NCI-H1694 (cell line): ENCODE data around the gene GPR156.
"Not testable (repeated sequence)": the region's sequence is repeated elsewhere in the genome, so short reads cannot be mapped to it uniquely, and the experiment has no call there.

Experiments used
- DNase-seq: peaks from one replicate; lab custom pipeline; 2025; lab: John Stamatoyannopoulos, UW

GPR156 gene

DNA sequence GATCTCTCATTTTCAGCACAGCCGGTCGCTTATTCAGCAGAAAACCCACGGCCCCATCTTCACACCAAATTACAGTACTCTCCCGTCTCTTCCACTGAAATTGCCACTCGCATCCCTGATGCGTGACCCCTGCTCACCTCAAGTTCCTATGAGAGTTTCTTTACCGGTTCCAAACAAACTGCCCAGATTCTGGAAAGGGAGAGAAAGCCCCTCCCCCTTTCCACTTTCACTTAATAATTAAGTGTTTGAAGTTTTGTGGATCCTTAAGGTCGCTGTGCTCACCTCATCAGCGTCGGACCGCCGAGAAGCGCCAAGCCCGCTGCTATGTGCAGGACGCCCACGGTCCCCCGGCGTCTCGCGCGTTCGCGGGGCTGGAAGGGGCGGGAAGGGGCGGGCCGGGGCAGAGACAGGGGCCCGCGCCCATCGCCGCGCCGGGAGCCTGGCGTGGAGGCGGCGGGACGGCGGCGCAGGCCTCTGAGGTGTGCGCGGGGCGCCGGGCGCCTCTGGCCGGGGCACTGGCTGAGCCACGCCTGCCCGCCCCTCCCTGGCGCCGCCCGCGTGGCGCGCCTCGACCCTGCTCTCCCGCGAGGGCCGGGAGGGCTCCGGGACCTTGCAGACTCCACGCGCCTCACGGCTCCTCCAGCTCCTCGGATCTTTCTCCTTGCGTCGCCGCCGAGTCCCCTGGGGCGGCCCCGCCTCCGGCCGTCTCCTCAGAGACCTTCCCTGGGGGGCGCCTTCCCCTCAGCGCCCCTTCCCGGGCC, at the start of gene GPR156:
Gene GPR156 (minus strand): TSS at position 476 of the 761 bp plus-strand sequence. CDS start 41,124 bp downstream, outside the sequence.
- DNase-seq, result no peak

DNA sequence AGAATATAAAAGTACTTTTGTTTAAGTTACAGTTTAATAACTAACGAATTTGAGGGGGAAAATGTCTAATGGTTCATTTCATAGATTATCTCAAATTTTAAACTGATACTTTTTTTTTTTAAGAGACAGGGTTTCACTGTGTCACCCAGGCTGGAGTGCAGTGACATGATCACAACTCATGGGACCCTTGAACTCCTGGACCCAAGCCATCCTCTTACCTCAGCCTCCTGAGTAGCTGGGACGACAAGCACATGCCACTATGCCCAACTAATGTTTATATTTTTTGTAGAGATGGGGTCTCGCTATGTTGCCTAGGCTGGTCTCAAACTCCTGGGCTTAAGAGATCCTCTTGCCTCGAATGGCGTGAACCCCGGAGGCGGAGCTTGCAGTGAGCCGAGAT, 47.6 kb upstream of the GPR156 start:
- DNase-seq, result no peak

- DNase-seq, result no peak
Observed at GRCh38 chr3:120331076-120331475, 46.1 kb upstream of the GPR156 start.

DNA sequence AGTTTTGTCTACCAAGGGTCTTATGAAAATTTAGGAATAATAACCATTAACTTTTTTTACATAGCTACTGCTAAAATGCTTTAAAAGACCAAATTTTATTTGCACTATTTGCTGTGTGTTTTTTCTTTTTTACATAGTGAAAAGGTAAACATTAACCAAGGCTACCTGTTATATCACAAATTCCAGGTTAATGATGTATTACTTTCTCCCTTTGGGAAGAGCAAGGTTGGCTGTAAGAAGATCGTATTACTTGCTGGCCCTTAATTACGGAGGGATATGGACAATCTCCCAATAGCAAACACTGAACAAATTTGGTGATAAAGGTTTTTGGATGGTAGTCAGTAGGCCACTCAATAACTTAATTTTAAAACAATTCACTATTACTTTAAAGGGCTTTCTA, 41.8 kb upstream of the GPR156 start:
- no peak for DNase-seq

GRCh38 chr3:120324190-120324589, 39.2 kb upstream of the GPR156 start:
- DNase-seq, result no peak

DNA sequence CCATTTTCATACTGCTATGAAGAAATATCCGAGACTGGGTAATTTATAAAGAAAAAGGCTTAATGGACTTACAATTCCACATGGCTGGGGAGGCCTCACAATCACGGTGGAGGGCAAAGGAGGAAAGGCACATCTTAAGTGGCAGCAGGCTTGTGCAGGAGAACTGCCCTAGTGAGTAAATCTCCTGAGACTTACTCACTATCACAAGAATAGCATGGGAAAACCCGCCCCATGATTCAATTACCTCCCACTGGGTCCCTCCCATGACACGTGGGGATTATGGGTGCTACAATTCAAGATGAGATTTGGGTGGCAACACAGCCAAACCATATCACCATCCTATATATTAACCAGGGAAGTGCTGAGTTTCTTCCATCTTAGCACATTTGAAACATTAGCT, 38.7 kb upstream of the GPR156 start:
- not testable (repeated sequence) for DNase-seq

DNA sequence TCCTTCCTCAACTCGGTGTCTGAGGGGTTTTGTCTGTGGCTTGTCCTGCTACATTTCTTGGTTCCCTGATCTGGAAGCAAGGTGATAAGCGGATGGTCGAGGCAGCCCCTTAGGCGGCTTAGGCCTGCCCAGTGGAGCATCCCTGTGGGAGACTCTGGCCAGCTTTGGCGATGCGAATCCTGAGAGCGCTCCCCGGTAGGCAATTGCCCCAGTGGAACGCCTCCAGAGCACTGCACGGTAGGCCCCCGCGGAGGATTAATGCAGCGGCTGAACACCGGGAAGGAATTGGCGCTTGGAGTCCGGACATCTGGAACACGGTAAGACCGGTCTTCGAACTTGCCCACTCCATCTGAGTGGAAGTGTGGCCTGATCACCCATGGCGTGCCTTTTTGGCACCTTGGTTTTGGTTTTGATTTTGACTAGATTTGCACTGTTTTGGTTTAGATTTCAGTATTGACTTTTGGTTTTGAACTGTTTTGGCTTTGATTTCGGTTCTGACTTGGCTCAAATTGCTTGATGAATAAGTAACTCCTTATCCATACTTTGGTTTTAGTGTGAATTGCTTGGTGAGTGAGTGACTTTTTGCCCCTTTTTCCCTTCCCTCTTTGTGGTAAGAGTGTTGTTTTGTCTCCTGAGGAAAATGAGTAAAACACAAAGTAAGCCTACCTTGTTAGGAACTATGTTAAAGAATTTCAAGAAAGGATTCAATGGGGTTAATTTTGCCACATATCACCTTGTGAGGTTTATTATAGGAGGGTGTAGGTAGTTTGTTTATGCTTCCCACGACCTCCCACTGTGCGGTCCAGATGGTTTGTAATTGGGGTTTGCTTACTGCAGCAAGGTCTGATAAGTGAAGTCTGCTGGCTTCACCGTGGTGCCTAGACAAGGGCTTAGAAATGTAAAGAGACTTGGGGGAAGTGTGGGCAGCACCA, 27.1 kb upstream of the GPR156 start:
- DNase-seq, result no peak

GRCh38 chr3:120306519-120307455, 21.8 kb upstream of the GPR156 start:
- DNase-seq, result no peak

- no peak for DNase-seq
Observed at GRCh38 chr3:120304616-120305015, 19.6 kb upstream of the GPR156 start.

DNA sequence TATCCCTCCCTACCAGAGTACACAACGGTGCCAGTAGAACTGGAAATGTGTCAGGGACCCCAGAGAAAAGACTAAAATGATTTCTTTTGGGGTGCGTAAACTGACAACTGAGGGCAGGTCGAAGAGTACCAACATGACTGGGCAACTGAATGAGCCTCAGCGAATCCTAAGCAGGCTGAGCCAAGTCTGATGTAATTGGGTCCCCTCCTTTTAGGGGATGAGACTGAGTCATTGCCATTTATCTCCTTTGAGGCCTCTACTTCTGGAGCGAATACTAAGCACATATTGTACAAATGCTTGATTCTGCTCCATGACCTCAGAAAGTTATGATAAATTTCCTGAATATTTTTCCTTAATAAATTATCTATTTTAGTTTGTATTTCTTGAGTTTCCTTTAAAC, 17.3 kb upstream of the GPR156 start:
- DNase-seq, result no peak

- DNase-seq, result no peak
Observed at GRCh38 chr3:120300971-120301370, 15.9 kb upstream of the GPR156 start.

- DNase-seq, result no peak
Observed at GRCh38 chr3:120299403-120299802, 14.4 kb upstream of the GPR156 start.

- no peak for DNase-seq
Observed at GRCh38 chr3:120298996-120299395, 14.0 kb upstream of the GPR156 start.

- DNase-seq, result not testable (repeated sequence)
Observed at GRCh38 chr3:120291552-120291951, 6.5 kb upstream of the GPR156 start.

GRCh38 chr3:120289636-120290035, 4.6 kb upstream of the GPR156 start:
- no peak for DNase-seq

- no peak for DNase-seq
Observed at GRCh38 chr3:120286465-120286864, 1.4 kb upstream of the GPR156 start.

- DNase-seq, result no peak
Observed at GRCh38 chr3:120285508-120285841, 453 bp upstream of the GPR156 start.

- no peak for DNase-seq
Observed at GRCh38 chr3:120281261-120281660, 3.8 kb downstream of the GPR156 start.

DNA sequence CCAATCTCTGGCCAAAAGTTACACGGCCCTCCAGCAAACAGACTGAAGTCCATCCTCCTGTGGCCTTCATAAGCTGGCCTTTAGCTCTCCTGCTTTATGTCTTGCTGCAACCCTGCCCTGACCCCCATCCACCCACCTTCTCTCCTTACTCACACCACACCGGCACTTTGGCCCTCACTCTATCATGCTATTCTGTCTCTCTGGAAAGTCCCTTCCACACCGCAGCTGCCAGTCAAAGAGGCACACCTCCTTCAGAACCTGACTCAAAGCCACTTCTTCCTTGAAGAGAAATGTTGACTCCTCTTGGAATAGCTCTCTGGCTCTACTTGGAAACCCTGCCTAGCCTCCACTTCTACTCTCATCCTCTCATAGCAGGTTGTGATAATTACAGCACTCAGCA, 4.5 kb downstream of the GPR156 start:
- no peak for DNase-seq

DNA sequence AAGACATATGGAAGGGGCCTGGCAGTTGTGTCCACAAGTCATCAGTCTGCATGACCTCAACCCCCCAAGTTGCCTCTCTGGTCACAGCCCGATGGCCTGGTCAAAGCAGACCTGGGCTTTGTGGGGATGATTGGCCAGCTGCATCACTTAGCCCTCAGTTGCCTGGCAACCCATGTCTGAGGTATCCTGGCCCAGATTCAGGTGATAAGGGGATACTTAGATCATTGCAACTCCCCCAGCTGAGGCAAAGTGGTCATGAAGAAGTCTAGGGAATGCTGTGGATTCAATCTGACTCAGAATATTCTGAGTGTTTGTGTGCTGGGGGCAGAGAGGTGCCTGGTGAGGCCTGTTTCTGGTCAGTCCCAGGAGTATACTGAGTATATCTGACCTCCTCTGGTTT, 5.0 kb downstream of the GPR156 start:
- DNase-seq, result no peak

DNA sequence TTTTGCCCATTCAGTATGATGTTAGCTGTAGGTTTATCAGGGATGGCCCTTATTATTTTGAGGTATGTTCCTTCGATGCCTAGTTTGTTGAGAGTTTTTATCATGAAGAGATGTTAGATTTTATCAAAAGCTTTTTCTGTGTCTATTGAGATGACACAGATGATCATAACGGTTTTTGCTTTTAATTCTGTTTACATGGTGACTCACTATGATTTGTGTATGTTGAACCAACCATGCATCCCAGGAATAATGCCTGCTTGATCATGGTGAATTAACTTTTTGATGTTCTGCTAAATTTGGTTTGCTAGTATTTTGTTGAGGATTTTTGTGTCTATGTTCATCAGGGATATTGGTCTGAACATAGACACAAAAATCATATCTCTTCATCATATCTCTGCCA, 8.3 kb downstream of the GPR156 start:
- DNase-seq, result no peak

DNA sequence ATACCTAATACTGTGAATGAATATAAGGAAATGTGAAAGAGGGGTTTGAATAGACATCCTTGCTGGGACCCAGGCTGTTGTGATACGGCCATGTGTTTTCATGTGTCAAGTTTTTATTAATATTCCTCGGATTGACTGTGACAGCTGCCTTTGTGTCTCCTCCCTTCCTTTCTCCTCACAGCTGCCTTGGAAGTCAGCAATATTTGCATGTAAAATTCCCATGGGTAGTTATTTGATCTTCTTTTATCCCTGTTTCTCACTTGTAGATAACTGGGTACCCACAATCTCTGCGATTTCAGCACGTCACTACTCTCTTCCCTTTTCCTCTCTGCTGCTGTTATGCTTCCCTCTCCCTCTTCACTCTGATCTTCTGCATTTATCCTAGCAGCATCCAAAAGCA, 9.4 kb downstream of the GPR156 start:
- no peak for DNase-seq
